Calu3 (cell line): ENCODE measurements around the gene PCDHB5. TPM values are rescaled to one million over a fixed set of nuclear protein-coding genes. Genes with fewer than 3 reads are reported as not detected.
"Not testable (repeated sequence)": the region's sequence is repeated elsewhere in the genome, so short reads cannot be mapped to it uniquely, and the experiment has no call there.

Source experiments
- BruUV-seq: library from RNA; stranded (reverse); fragments of 400-500 nt; replicated peaks from 2 replicates; lab custom pipeline; 2021; lab: Mats Ljungman, UMichigan
- CTCF ChIA-PET: fragments of 300-600 bp; sonication (Branson Sonifier 250); formaldehyde crosslinking; loops from one replicate; lab custom pipeline; 2022; ENCODE audit warnings: antibody characterized with exemption; lab: Charles Lee
- DNase-seq: peaks from one replicate; pipeline ENCODE4 v3.0.0; 2022
- H3K27ac Mint-ChIP-seq: one replicate; pipeline ENCODE4 v1.8.0; 2022; ENCODE audit warnings: mixed read lengths; ENCODE audit not compliant: unreplicated experiment
- H3K27me3 Mint-ChIP-seq: one replicate; pipeline ENCODE4 v1.8.0; 2022; ENCODE audit warnings: mixed read lengths; ENCODE audit not compliant: unreplicated experiment
- H3K36me3 Mint-ChIP-seq: one replicate; pipeline ENCODE4 v1.8.0; 2022; ENCODE audit warnings: mild to moderate bottlenecking, moderate library complexity, mixed read lengths; ENCODE audit not compliant: insufficient read depth, unreplicated experiment
- H3K4me1 Mint-ChIP-seq: one replicate; pipeline ENCODE4 v1.8.0; 2022; ENCODE audit warnings: mild to moderate bottlenecking, low read depth, mixed read lengths; ENCODE audit not compliant: unreplicated experiment
- H3K4me3 Mint-ChIP-seq: one replicate; pipeline ENCODE4 v1.8.0; 2022; ENCODE audit warnings: mild to moderate bottlenecking, low read depth, moderate library complexity, mixed read lengths; ENCODE audit not compliant: unreplicated experiment
- H3K9me3 Mint-ChIP-seq: one replicate; pipeline ENCODE4 v1.8.0; 2022; ENCODE audit warnings: low read depth, mixed read lengths; ENCODE audit not compliant: unreplicated experiment
- intact Hi-C: fragments of 100-400 bp; cut with micrococcal nuclease; formaldehyde crosslinking; loops from one replicate; pipeline ENCODE4 v1.10.0; 2022; ENCODE audit not compliant: unreplicated experiment
- total RNA-seq: library from RNA; stranded (reverse); gene quantifications from 2 replicates; pipeline ENCODE4 v1.2.3, GENCODE V29; 2022
- TF ChIP-seq, protein P1 (sequence below): fragments of 200-600 bp; IDR thresholded peaks from one replicate; pipeline ENCODE4 v1.8.0; 2022; ENCODE audit warnings: antibody characterized with exemption; ENCODE audit not compliant: unreplicated experiment

PCDHB5 gene
- total RNA-seq, 1 experiment from 2014 or later: not detected

DNA sequence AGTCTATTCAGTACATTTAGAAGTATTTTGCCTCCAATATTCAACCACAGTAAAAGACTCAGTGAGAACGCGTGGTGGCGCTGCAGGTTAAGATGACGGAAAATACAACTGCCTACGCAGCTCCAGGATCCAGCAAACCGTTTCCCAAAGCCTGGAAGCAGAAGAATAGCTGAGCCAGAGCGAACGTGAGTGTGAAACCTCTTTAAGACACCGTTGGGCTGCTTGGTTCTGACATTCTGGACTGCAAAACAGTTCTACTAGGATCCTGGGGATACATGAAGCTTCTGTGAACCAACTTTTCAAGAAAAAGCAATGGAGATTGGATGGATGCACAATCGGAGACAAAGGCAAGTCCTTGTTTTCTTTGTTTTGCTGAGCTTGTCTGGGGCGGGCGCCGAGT, 47.2 kb downstream of the PCDHB5 start, which contains the start of gene PCDHB16:
PCDHB16 (plus strand) TSS at position 140 of the 400 bp plus-strand sequence; CDS start at position 313, 173 bp downstream.
- intact Hi-C loops: no loop called here
- H3K27ac Mint-ChIP-seq: no peak within 1 kb of the TSS
- no TSS peak for BruUV-seq
- H3K9me3 Mint-ChIP-seq: peaks cover 25% of the 10 kb centered on the region
- H3K4me1 Mint-ChIP-seq: no peaks in the 10 kb centered on the region
- CTCF ChIA-PET: interaction anchor here (1.0 kb wide), 1 partner anchor 382 kb away, joined by 3 read pairs; no protein-coding TSS in a partner anchor
- DNase-seq: no peak
- no peak within 1 kb of the TSS for H3K4me3 Mint-ChIP-seq
- H3K27me3 Mint-ChIP-seq: no peaks in the 10 kb centered on the region
- TF ChIP-seq, protein P1, sequence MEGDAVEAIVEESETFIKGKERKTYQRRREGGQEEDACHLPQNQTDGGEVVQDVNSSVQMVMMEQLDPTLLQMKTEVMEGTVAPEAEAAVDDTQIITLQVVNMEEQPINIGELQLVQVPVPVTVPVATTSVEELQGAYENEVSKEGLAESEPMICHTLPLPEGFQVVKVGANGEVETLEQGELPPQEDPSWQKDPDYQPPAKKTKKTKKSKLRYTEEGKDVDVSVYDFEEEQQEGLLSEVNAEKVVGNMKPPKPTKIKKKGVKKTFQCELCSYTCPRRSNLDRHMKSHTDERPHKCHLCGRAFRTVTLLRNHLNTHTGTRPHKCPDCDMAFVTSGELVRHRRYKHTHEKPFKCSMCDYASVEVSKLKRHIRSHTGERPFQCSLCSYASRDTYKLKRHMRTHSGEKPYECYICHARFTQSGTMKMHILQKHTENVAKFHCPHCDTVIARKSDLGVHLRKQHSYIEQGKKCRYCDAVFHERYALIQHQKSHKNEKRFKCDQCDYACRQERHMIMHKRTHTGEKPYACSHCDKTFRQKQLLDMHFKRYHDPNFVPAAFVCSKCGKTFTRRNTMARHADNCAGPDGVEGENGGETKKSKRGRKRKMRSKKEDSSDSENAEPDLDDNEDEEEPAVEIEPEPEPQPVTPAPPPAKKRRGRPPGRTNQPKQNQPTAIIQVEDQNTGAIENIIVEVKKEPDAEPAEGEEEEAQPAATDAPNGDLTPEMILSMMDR: no peak
- H3K36me3 Mint-ChIP-seq: no peaks in the 10 kb centered on the region

DNA sequence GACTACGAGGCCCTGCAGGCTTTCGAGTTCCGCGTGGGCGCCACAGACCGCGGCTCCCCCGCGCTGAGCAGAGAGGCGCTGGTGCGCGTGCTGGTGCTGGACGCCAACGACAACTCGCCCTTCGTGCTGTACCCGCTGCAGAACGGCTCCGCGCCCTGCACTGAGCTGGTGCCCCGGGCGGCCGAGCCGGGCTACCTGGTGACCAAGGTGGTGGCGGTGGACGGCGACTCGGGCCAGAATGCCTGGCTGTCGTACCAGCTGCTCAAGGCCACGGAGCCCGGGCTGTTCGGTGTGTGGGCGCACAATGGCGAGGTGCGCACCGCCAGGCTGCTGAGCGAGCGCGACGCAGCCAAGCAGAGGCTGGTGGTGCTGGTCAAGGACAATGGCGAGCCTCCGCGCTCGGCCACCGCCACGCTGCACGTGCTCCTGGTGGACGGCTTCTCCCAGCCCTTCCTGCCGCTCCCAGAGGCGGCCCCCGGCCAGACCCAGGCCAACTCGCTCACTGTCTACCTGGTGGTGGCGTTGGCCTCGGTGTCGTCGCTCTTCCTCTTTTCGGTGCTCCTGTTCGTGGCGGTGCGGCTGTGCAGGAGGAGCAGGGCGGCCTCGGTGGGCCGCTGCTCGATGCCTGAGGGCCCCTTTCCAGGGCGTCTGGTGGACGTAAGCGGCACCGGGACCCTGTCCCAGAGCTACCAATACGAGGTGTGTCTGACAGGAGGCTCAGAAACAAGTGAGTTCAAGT, 49.3 kb downstream of the PCDHB5 start:
- peaks cover 31% of the 10 kb centered on the region for H3K9me3 Mint-ChIP-seq
- not testable (repeated sequence) for H3K27me3 Mint-ChIP-seq

DNA sequence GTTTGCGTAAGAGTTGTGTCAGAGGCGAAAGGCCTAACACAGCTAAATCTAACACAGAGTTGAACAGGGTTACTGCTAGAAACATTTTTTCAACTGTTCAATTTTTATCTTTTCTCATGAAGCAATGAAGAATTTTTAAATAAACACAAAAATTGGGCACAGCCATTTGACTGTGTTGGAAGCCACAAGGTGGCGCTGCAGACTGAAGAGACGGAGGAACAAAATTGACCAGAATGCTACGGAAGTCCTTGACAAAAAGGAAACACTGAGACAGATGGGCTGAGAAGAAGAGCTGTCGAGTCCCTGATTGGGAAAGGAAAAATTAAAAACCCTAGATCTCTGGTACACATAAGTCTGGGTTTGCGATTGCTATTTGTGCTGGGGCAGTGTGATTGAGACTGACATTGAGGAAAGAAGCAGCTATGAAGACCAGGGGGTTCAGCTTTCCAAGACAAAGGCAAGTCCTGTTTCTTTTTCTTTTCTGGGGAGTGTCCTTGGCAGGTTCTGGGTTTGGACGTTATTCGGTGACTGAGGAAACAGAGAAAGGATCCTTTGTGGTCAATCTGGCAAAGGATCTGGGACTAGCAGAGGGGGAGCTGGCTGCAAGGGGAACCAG, 52.0 kb downstream of the PCDHB5 start, which contains the start of gene PCDHB9:
PCDHB9 (plus strand) TSS at position 265 of the 616 bp plus-strand sequence; CDS start at position 423, 158 bp downstream.
- Mint-ChIP-seq H3K36me3 (no peaks in the 10 kb centered on the region), H3K27me3 (no peaks in the 10 kb centered on the region), H3K4me1 (no peaks in the 10 kb centered on the region), H3K9me3 (peaks cover 28% of the 10 kb centered on the region), H3K4me3 (peak within 1 kb of the TSS; percentile 53), H3K27ac (no peak within 1 kb of the TSS)
- BruUV-seq: TSS peak; percentile 82
- DNase-seq: peak; percentile 66
- intact Hi-C loops: no loop called here
- TF ChIP-seq, protein P1: peak; percentile 24
- CTCF ChIA-PET: interaction anchor here (0.6 to 1.3 kb wide), 4 partner anchors 22 to 377 kb away, joined by 3 to 6 read pairs (median 4); partner anchors contain the start of genes PCDHB12 and PCDHB14

More for the DNA sequence above, 49.3 kb downstream of the PCDHB5 start:
- intact Hi-C loops, H3K4me1 Mint-ChIP-seq, H3K36me3 Mint-ChIP-seq, H3K4me3 Mint-ChIP-seq, CTCF ChIA-PET, BruUV-seq, H3K27ac Mint-ChIP-seq, DNase-seq: not testable (repeated sequence)

Other genes with a start within 250 kb of the PCDHB5 start
- 2.8 and 3.7 TPM in 2 replicates for gene PCDHAC1, start 208.9 kb upstream of the PCDHB5 start, total RNA-seq
- 12.6 and 17.1 TPM in 2 replicates for gene PCDHAC2, start 168.7 kb upstream of the PCDHB5 start, total RNA-seq
- not detected in 2 replicates for gene PCDHB1, start 83.8 kb upstream of the PCDHB5 start, total RNA-seq
- 0.24 TPM in 1 of 2 replicates, not detected in the other for gene PCDHB2, start 40.6 kb upstream of the PCDHB5 start, total RNA-seq
- gene PCDHB3, start 34.7 kb upstream of the PCDHB5 start, total RNA-seq: 0.09 and 0.10 TPM in 2 replicates
- not detected in 2 replicates for gene PCDHB4, start 13.4 kb upstream of the PCDHB5 start, total RNA-seq
- not detected in 2 replicates for gene PCDHB6, start 14.9 kb downstream of the PCDHB5 start, total RNA-seq
- 0.26 and 0.37 TPM in 2 replicates for gene PCDHB7, start 37.4 kb downstream of the PCDHB5 start, total RNA-seq
- gene PCDHB8, start 42.6 kb downstream of the PCDHB5 start, total RNA-seq: 0.21 and 0.61 TPM in 2 replicates
- gene PCDHB16, start 47.2 kb downstream of the PCDHB5 start, total RNA-seq: 0.35 and 0.66 TPM in 2 replicates
- 2.4 and 3.5 TPM in 2 replicates for gene PCDHB9, start 52.0 kb downstream of the PCDHB5 start, total RNA-seq
- 1.0 and 1.2 TPM in 2 replicates for gene PCDHB10, start 57.1 kb downstream of the PCDHB5 start, total RNA-seq
- gene PCDHB11, start 64.4 kb downstream of the PCDHB5 start, total RNA-seq: 0.83 and 0.85 TPM in 2 replicates
- gene PCDHB12, start 73.5 kb downstream of the PCDHB5 start, total RNA-seq: 1.3 and 1.6 TPM in 2 replicates
- gene PCDHB13, start 78.7 kb downstream of the PCDHB5 start, total RNA-seq: 0.86 and 1.1 TPM in 2 replicates
- gene PCDHB14, start 88.1 kb downstream of the PCDHB5 start, total RNA-seq: 5.7 and 6.3 TPM in 2 replicates
- gene PCDHB15, start 110.2 kb downstream of the PCDHB5 start, total RNA-seq: 1.1 and 1.4 TPM in 2 replicates
- 0.26 and 0.27 TPM in 2 replicates for gene SLC25A2, start 168.8 kb downstream of the PCDHB5 start, total RNA-seq
- gene TAF7, start 185.6 kb downstream of the PCDHB5 start, total RNA-seq: 73.2 and 79.6 TPM in 2 replicates
- gene PCDHGA1, start 195.3 kb downstream of the PCDHB5 start, total RNA-seq: 0.29 TPM in 1 of 2 replicates, not detected in the other
- not detected in 2 replicates for gene PCDHGA2, start 203.6 kb downstream of the PCDHB5 start, total RNA-seq
- not detected in 2 replicates for gene PCDHGA3, start 208.6 kb downstream of the PCDHB5 start, total RNA-seq
- gene PCDHGB1, start 214.9 kb downstream of the PCDHB5 start, total RNA-seq: 0.19 and 0.20 TPM in 2 replicates
- gene PCDHGA4, start 219.8 kb downstream of the PCDHB5 start, total RNA-seq: 0.07 TPM in 2 replicates
- 0.34 and 0.38 TPM in 2 replicates for gene PCDHGB2, start 224.8 kb downstream of the PCDHB5 start, total RNA-seq
- 0.10 and 0.12 TPM in 2 replicates for gene PCDHGA5, start 229.0 kb downstream of the PCDHB5 start, total RNA-seq
- 1.2 and 1.6 TPM in 2 replicates for gene PCDHGB3, start 235.0 kb downstream of the PCDHB5 start, total RNA-seq
- gene PCDHGA6, start 238.7 kb downstream of the PCDHB5 start, total RNA-seq: 0.71 and 0.80 TPM in 2 replicates
- 0.73 and 0.90 TPM in 2 replicates for gene PCDHGA7, start 247.5 kb downstream of the PCDHB5 start, total RNA-seq